Endodermal cell (in vitro differentiated cells): ENCODE results near the gene SLC6A13. TPM values are rescaled to one million over a fixed set of nuclear protein-coding genes. Genes with fewer than 3 reads are reported as not detected.

Source experiments
- DNase-seq: peaks from one replicate; pipeline ENCODE4 v3.0.0-alpha.2; 2017
- H3K27ac ChIP-seq: 2 replicates; pipeline ENCODE4 v1.5.1; 2013; ENCODE audit warnings: mild to moderate bottlenecking, low read depth, low read length, moderate library complexity
- H3K27me3 ChIP-seq: 2 replicates; pipeline ENCODE4 v1.6.1; 2013; ENCODE audit warnings: mild to moderate bottlenecking, low read length, moderate library complexity; ENCODE audit not compliant: insufficient read depth, control insufficient read depth, poor library complexity, severe bottlenecking
- H3K36me3 ChIP-seq: 2 replicates; pipeline ENCODE4 v1.7.0; 2013; ENCODE audit warnings: mild to moderate bottlenecking, low read length, moderate library complexity; ENCODE audit not compliant: control insufficient read depth, insufficient read depth
- H3K4me1 ChIP-seq: one replicate; pipeline ENCODE4 v1.7.0; 2013; ENCODE audit warnings: low read length; ENCODE audit not compliant: control insufficient read depth, insufficient read depth
- H3K4me3 ChIP-seq: 2 replicates; pipeline ENCODE4 v1.5.1; 2013; ENCODE audit warnings: mild to moderate bottlenecking, low read length, moderate library complexity
- H3K9ac ChIP-seq: 2 replicates; pipeline ENCODE4 v1.6.1; 2013; ENCODE audit warnings: mild to moderate bottlenecking, low read length, moderate library complexity; ENCODE audit not compliant: poor library complexity, severe bottlenecking; ENCODE audit errors: extremely low read depth
- H3K9me3 ChIP-seq: 2 replicates; pipeline ENCODE4 v1.6.1; 2013; ENCODE audit warnings: mild to moderate bottlenecking, low read length, moderate library complexity; ENCODE audit not compliant: control insufficient read depth
- H3K27ac Mint-ChIP-seq: 2 replicates; pipeline ENCODE4 v1.8.0; 2020; ENCODE audit warnings: mixed read lengths
- H3K27me3 Mint-ChIP-seq: 2 replicates; pipeline ENCODE4 v1.8.0; 2021; ENCODE audit warnings: mild to moderate bottlenecking, mixed read lengths; ENCODE audit not compliant: insufficient read depth
- H3K36me3 Mint-ChIP-seq: 2 replicates; pipeline ENCODE4 v1.8.0; 2020; ENCODE audit warnings: low read depth, mixed read lengths
- H3K4me1 Mint-ChIP-seq: 2 replicates; pipeline ENCODE4 v1.8.0; 2020; ENCODE audit warnings: mixed read lengths
- H3K4me3 Mint-ChIP-seq: 2 replicates; pipeline ENCODE4 v1.8.0; 2020; ENCODE audit warnings: mild to moderate bottlenecking, moderate library complexity, mixed read lengths
- H3K9me3 Mint-ChIP-seq: 2 replicates; pipeline ENCODE4 v1.8.0; 2020; ENCODE audit warnings: mild to moderate bottlenecking, mixed read lengths
- CTCF ChIP-seq: fragments of 200-600 bp; sonication (generic); conservative IDR thresholded peaks from 2 replicates; pipeline ENCODE4 v1.5.0; 2021; ENCODE audit warnings: antibody characterized with exemption, mild to moderate bottlenecking
- WGBS, 2 experiments: methylation state at CpG; one replicate each; pipeline versions ENCODE4 v1.1.5 to v1.1.7; 2013; ENCODE audit warnings: missing lambda C conversion rate in 2 of 2, mixed read lengths in 1 of 2; ENCODE audit not compliant: insufficient coverage in 1 of 2, insufficient read length in 1 of 2; 5-methylcytosine and 5-hydroxymethylcytosine counted together
- total RNA-seq, 2 donors: library from RNA; stranded (reverse); fragmentation: NEBNext Ultra II Directional in 1 of 2; extraction: Animal tissue kit (Norgen Biotek cat#: 25700) in 1 of 2; gene quantifications; 2 replicates in 1 of 2; 3 replicates in 1 of 2; pipeline ENCODE4 v1.2.1, GENCODE V29; 2021

The SLC6A13 gene
- total RNA-seq, 2 donors from 2014 or later = 1.1 to 2.4 TPM

- Mint-ChIP-seq H3K9me3 (no peaks in the 10 kb centered on the region), H3K27me3 (peaks cover 16% of the 10 kb centered on the region), H3K4me3 (no peak overlapping the region), H3K36me3 (no peaks in the 10 kb centered on the region), H3K4me1 (peaks cover 7% of the 10 kb centered on the region), H3K27ac (no peak overlapping the region)
- WGBS, 2 experiments = 91 to 92% methylated on average over 16 to 18 of the region's 18 CpGs
- Histone ChIP-seq H3K9ac (no peak overlapping the region), H3K27ac (no peak overlapping the region), H3K36me3 (no peaks in the 10 kb centered on the region), H3K27me3 (no peaks in the 10 kb centered on the region), H3K9me3 (no peaks in the 10 kb centered on the region), H3K4me3 (no peak overlapping the region), H3K4me1 (no peaks in the 10 kb centered on the region)
- DNase-seq = no peak
- no peak for TF ChIP-seq CTCF
Measured at GRCh38 chr12:225012-225411, 37.6 kb downstream of the SLC6A13 start.

GRCh38 chr12:224330-224729 is 38.3 kb downstream of the SLC6A13 start:
- 89 to 90% methylated on average over 3 to 9 of the region's 9 CpGs for WGBS, 2 experiments
- TF ChIP-seq CTCF = no peak
- Mint-ChIP-seq H3K4me3 (no peak overlapping the region), H3K27ac (no peak overlapping the region), H3K9me3 (no peaks in the 10 kb centered on the region), H3K4me1 (peaks cover 7% of the 10 kb centered on the region), H3K27me3 (peaks cover 16% of the 10 kb centered on the region), H3K36me3 (no peaks in the 10 kb centered on the region)
- H3K9me3 ChIP-seq = no peaks in the 10 kb centered on the region
- H3K27me3 ChIP-seq = no peaks in the 10 kb centered on the region
- no peak overlapping the region for H3K4me3 ChIP-seq
- no peaks in the 10 kb centered on the region for H3K4me1 ChIP-seq
- no peak overlapping the region for H3K27ac ChIP-seq
- DNase-seq = peak; percentile 31
- H3K9ac ChIP-seq = no peak overlapping the region
- H3K36me3 ChIP-seq = no peaks in the 10 kb centered on the region

GRCh38 chr12:223841-224240 is 38.8 kb downstream of the SLC6A13 start:
- Histone ChIP-seq H3K9ac (no peak overlapping the region), H3K36me3 (no peaks in the 10 kb centered on the region), H3K4me1 (no peaks in the 10 kb centered on the region), H3K27me3 (no peaks in the 10 kb centered on the region), H3K9me3 (no peaks in the 10 kb centered on the region), H3K27ac (no peak overlapping the region), H3K4me3 (no peak overlapping the region)
- H3K4me3 Mint-ChIP-seq = no peak overlapping the region
- 84 to 94% methylated on average over 6 to 11 of the region's 11 CpGs for WGBS, 2 experiments
- DNase-seq = peak; percentile 38
- no peaks in the 10 kb centered on the region for H3K36me3 Mint-ChIP-seq
- no peak overlapping the region for H3K27ac Mint-ChIP-seq
- H3K4me1 Mint-ChIP-seq = peaks cover 7% of the 10 kb centered on the region
- H3K27me3 Mint-ChIP-seq = peaks cover 13% of the 10 kb centered on the region
- TF ChIP-seq CTCF = no peak
- no peaks in the 10 kb centered on the region for H3K9me3 Mint-ChIP-seq
